Left lung (tissue), 10 donors: Measurements from ENCODE around the gene RNF121. TPM values are rescaled to one million over a fixed set of nuclear protein-coding genes. Genes with fewer than 3 reads are reported as not detected.

Source experiments
- ATAC-seq: fragments of 200-7000 bp; cut with Tn5 transposase; one replicate; pipeline ENCODE4 v1.9.1; 2020; ENCODE audit warnings: moderate library complexity
- DNase-seq, 4 donors: peaks; one replicate each; pipeline ENCODE4 v3.0.0-alpha.2; 2013 to 2020
- H3K27ac ChIP-seq, 2 donors: fragments of 200-600 bp; sonication (generic) in 1 of 2; one replicate each; pipeline versions ENCODE4 v1.5.0 to v1.8.0; 2020 to 2021
- H3K27me3 ChIP-seq, 2 donors: fragments of 200-600 bp; sonication (generic) in 1 of 2; one replicate each; pipeline versions ENCODE4 v1.5.0 to v1.8.0; 2020 to 2021
- H3K36me3 ChIP-seq, 2 donors: fragments of 200-600 bp; sonication (generic) in 1 of 2; one replicate each; pipeline versions ENCODE4 v1.5.0 to v1.8.0; 2020 to 2021
- H3K4me1 ChIP-seq, 2 donors: fragments of 200-600 bp; one replicate each; pipeline ENCODE4 v1.8.0; 2021
- H3K4me3 ChIP-seq, 2 donors: fragments of 200-600 bp; sonication (generic) in 1 of 2; one replicate each; pipeline versions ENCODE4 v1.5.0 to v1.8.0; 2020 to 2021; ENCODE audit warnings: mild to moderate bottlenecking in 1 of 2
- H3K9me3 ChIP-seq, 2 donors: fragments of 200-600 bp; sonication (generic) in 1 of 2; one replicate each; pipeline versions ENCODE4 v1.5.0 to v1.8.0; 2020 to 2021
- CTCF ChIP-seq, 2 donors: fragments of 200-600 bp; sonication (generic) in 1 of 2; IDR thresholded peaks; one replicate each; pipeline versions ENCODE4 v1.5.0 to v1.8.0; 2021; ENCODE audit warnings: antibody characterized with exemption in 2 of 2
- intact Hi-C, 2 donors: fragments of 100-400 bp; cut with DNase I; formaldehyde crosslinking; loops; one replicate each; pipeline versions ENCODE4 v1.11.2 to v1.14.2; 2022
- polyA plus RNA-seq, 6 donors: library from polyadenylated mRNA; unstranded; fragments of 120-200 nt; gene quantifications; one replicate each; pipeline ENCODE4 v1.2.1, GENCODE V29; 2013; ENCODE audit not compliant: insufficient read length in 6 of 6
- total RNA-seq, 2 donors: library from RNA; stranded (reverse); fragmentation: NEBNext Ultra II Directional; extraction: Animal tissue kit (Norgen Biotek cat#: 25700); gene quantifications; one replicate each; pipeline ENCODE4 v1.2.1, GENCODE V29; 2021
- donor health status: DM: no; HTN: yes; CAD: no.
- donor health status: DM: no; HTN: no; CAD: no.

The RNF121 gene
- total and polyA plus RNA-seq, 8 donors: 30.3 to 40.6 (median 33.8) TPM

GRCh38 chr11:71971680-71972079 is 42.8 kb downstream of the RNF121 start:
- ATAC-seq (no peak), DNase-seq (no peak)
- no peak overlapping the region for H3K4me3 ChIP-seq
- H3K36me3 ChIP-seq: peaks cover 0 to 47% of the 10 kb centered on the region in 2 donors
- no peaks in the 10 kb centered on the region for H3K9me3 ChIP-seq
- no peak overlapping the region for H3K27ac ChIP-seq
- no peak for TF ChIP-seq CTCF (IDR thresholded peaks at IDR 0.05)
- no peaks in the 10 kb centered on the region for H3K27me3 ChIP-seq
- intact Hi-C loops: no loop called here
- H3K4me1 ChIP-seq: no peaks in the 10 kb centered on the region

- peaks cover 0 to 33% of the 10 kb centered on the region in 2 donors for H3K36me3 ChIP-seq
- intact Hi-C loops: no loop called here
- no peaks in the 10 kb centered on the region for H3K27me3 ChIP-seq
- H3K4me3 ChIP-seq: no peak overlapping the region
- no peaks in the 10 kb centered on the region for H3K4me1 ChIP-seq
- no peak for ATAC-seq
- H3K27ac ChIP-seq: no peak overlapping the region
- DNase-seq: no peak
- H3K9me3 ChIP-seq: no peaks in the 10 kb centered on the region
- no peak for TF ChIP-seq CTCF (IDR thresholded peaks at IDR 0.05)
Measured at GRCh38 chr11:71976551-71976950, 47.7 kb downstream of the RNF121 start.

GRCh38 chr11:71977090-71977489 is 48.2 kb downstream of the RNF121 start:
- Histone ChIP-seq H3K9me3 (no peaks in the 10 kb centered on the region), H3K27me3 (no peaks in the 10 kb centered on the region), H3K27ac (no peak overlapping the region), H3K4me1 (no peaks in the 10 kb centered on the region), H3K36me3 (peaks cover 0 to 33% of the 10 kb centered on the region in 2 donors), H3K4me3 (no peak overlapping the region)
- no peak for ATAC-seq
- DNase-seq: no peak
- intact Hi-C loops: no loop called here
- TF ChIP-seq CTCF (IDR thresholded peaks at IDR 0.05): no peak

- H3K27ac ChIP-seq: no peak overlapping the region
- H3K4me1 ChIP-seq: no peaks in the 10 kb centered on the region
- ATAC-seq: peak; percentile 86
- peak in 2 of 4 donors; percentile 49 to 55 for DNase-seq
- TF ChIP-seq CTCF (IDR thresholded peaks at IDR 0.05): peak; percentile 67 to 68
- H3K36me3 ChIP-seq: peaks cover 0 to 29% of the 10 kb centered on the region in 2 donors
- no peaks in the 10 kb centered on the region for H3K27me3 ChIP-seq
- H3K4me3 ChIP-seq: no peak overlapping the region
- H3K9me3 ChIP-seq: no peaks in the 10 kb centered on the region
- intact Hi-C loops: no loop called here
Measured at GRCh38 chr11:71977743-71978418, 49.0 kb downstream of the RNF121 start.

- DNase-seq: no peak
- H3K9me3 ChIP-seq: no peaks in the 10 kb centered on the region
- no peak overlapping the region for H3K27ac ChIP-seq
- no peak overlapping the region for H3K4me3 ChIP-seq
- no peak for TF ChIP-seq CTCF (IDR thresholded peaks at IDR 0.05)
- no peaks in the 10 kb centered on the region for H3K4me1 ChIP-seq
- no peaks in the 10 kb centered on the region for H3K27me3 ChIP-seq
- intact Hi-C loops: no loop called here
- no peak for ATAC-seq
- peaks cover 0 to 32% of the 10 kb centered on the region in 2 donors for H3K36me3 ChIP-seq
Measured at GRCh38 chr11:71979094-71979493, 50.2 kb downstream of the RNF121 start.
